Ovary (tissue), 9 donors: ENCODE results near the gene ADCY1. TPM values are rescaled to one million over a fixed set of nuclear protein-coding genes. Genes with fewer than 3 reads are reported as not detected.

Source experiments
- DNase-seq, 5 donors: peaks; one replicate each; pipeline ENCODE4 v3.0.0-alpha.2; 2019 to 2020
- H3K27ac ChIP-seq, 2 donors: fragments of 200-600 bp; one replicate each; pipeline versions ENCODE4 v1.5.1 to v1.8.0; 2019 to 2022
- H3K27me3 ChIP-seq: fragments of 200-600 bp; one replicate; pipeline ENCODE4 v1.8.0; 2022
- H3K36me3 ChIP-seq: fragments of 200-600 bp; sonication (generic); one replicate; pipeline ENCODE4 v1.5.1; 2019
- H3K4me1 ChIP-seq: one replicate; pipeline ENCODE4 v1.8.1; 2013; ENCODE audit warnings: mild to moderate bottlenecking, moderate library complexity; ENCODE audit not compliant: insufficient read depth
- H3K4me3 ChIP-seq: fragments of 200-600 bp; sonication (generic); one replicate; pipeline ENCODE4 v1.5.1; 2017
- H3K9me3 ChIP-seq, 2 donors: fragments of 200-600 bp in 1 of 2; sonication (generic) in 1 of 2; one replicate each; pipeline versions ENCODE4 v1.5.1 to v1.8.1; 2013 to 2019; ENCODE audit warnings: mild to moderate bottlenecking in 1 of 2, moderate library complexity in 1 of 2
- EP300 ChIP-seq: sonication (generic); formaldehyde crosslinking; IDR thresholded peaks from one replicate; pipeline ENCODE4 v1.6.1; 2017; ENCODE audit warnings: antibody characterized with exemption
- POLR2A ChIP-seq: fragments of 450-650 bp; IDR thresholded peaks from one replicate; pipeline ENCODE4 v1.6.1; 2017; ENCODE audit warnings: antibody characterized with exemption, mild to moderate bottlenecking, moderate library complexity
- WGBS, 3 donors: extraction: QIAGEN DNeasy Blood & Tissue Kit in 1 of 3; methylation state at CpG; one replicate each; pipeline versions ENCODE4 v1.1.5 to v1.1.7; 2013 to 2017; 5-methylcytosine and 5-hydroxymethylcytosine counted together
- intact Hi-C, 4 donors: fragments of 100-400 bp; cut with DNase I; formaldehyde crosslinking; loops; one replicate each; pipeline versions ENCODE4 v1.11.0 to v1.15.1; 2022 to 2023
- polyA plus RNA-seq, 2 donors: library from polyadenylated mRNA; stranded (reverse); fragments of 200-250 nt in 1 of 2; fragments of 350-450 nt in 1 of 2; fragmentation: Illumina TruSeq in 1 of 2; extraction: RNeasy Lipid Tissue Mini Kit (QIAGEN cat#74804) in 1 of 2; gene quantifications; one replicate each; pipeline ENCODE4 v1.2.3, GENCODE V29; 2013 to 2014
- total RNA-seq, 7 donors: library from RNA; depleted of rRNA in 2 of 7; stranded (reverse); fragments of >200 nt in 2 of 7; fragmentation: NEBNext Ultra II Directional in 3 of 7; extraction: Animal tissue kit (Norgen Biotek cat#: 25700) in 3 of 7; gene quantifications; one replicate each; pipeline versions ENCODE4 v1.1.0 to v1.2.4, GENCODE V29; 2016 to 2023
- TF ChIP-seq, protein P1 (sequence below), 3 donors: fragments of 450-650 bp in 2 of 3; fragments of 200-600 bp in 1 of 3; IDR thresholded peaks; one replicate each; pipeline versions ENCODE4 v1.5.1 to v1.8.0; 2016 to 2022; ENCODE audit warnings: antibody characterized with exemption in 3 of 3, mild to moderate bottlenecking in 1 of 3
- donor health status: DM: no; HTN: no; CAD: no; lungs with moderate emphysema.
- donor health status: DM: no; HTN: no; CAD: no.
- donor health status: Bipolar disorder and iron deficiency.
- donor health status: DM: yes; HTN: yes; CAD: no.
- donor health status: DM: no; HTN: no; CAD: no.
- donor health status: DM: yes; HTN: yes; CAD: no.

ADCY1 gene
- total and polyA plus RNA-seq, 9 donors: 0.40 to 3.7 (median 1.7) TPM

GRCh38 chr7:45651540-45651939 lies 77.4 kb downstream of the ADCY1 start:
- no peak overlapping the region for H3K4me3 ChIP-seq
- intact Hi-C loops: no loop called here
- no peaks in the 10 kb centered on the region for H3K36me3 ChIP-seq
- DNase-seq: no peak
- H3K4me1 ChIP-seq: no peaks in the 10 kb centered on the region
- WGBS, 3 donors: 86 to 88% (median 87%) methylated on average over 6 of the region's 6 CpGs
- H3K9me3 ChIP-seq: no peaks in the 10 kb centered on the region
- H3K27me3 ChIP-seq: no peaks in the 10 kb centered on the region
- no peak overlapping the region for H3K27ac ChIP-seq
- TF ChIP-seq EP300: no peak

DNA sequence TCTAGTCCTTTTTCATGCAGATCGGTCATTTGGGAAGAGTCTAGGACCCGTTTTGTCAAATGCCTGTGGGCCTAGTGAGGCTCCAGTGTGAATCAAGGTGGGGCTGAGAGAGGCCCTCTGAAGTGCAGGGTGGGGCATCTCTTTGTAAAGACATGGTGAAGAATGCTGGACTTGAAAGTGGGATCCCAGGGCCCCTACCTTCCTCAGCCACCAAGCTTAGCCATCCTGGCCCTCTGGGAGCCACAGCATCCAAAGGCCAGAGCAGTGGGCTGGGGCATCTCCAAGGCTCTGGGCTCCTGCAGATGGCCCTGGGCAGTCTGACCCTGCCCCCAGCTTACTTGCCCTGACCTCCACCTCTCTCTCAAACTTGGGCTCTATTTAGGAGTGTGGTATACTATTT lies 78.5 kb downstream of the ADCY1 start:
- Histone ChIP-seq H3K9me3 (no peaks in the 10 kb centered on the region), H3K4me3 (no peak overlapping the region), H3K36me3 (no peaks in the 10 kb centered on the region), H3K27ac (no peak overlapping the region), H3K27me3 (no peaks in the 10 kb centered on the region), H3K4me1 (no peaks in the 10 kb centered on the region)
- DNase-seq: no peak
- intact Hi-C loops: no loop called here
- TF ChIP-seq POLR2A: no peak
- no peak for TF ChIP-seq EP300
- TF ChIP-seq, protein P1, sequence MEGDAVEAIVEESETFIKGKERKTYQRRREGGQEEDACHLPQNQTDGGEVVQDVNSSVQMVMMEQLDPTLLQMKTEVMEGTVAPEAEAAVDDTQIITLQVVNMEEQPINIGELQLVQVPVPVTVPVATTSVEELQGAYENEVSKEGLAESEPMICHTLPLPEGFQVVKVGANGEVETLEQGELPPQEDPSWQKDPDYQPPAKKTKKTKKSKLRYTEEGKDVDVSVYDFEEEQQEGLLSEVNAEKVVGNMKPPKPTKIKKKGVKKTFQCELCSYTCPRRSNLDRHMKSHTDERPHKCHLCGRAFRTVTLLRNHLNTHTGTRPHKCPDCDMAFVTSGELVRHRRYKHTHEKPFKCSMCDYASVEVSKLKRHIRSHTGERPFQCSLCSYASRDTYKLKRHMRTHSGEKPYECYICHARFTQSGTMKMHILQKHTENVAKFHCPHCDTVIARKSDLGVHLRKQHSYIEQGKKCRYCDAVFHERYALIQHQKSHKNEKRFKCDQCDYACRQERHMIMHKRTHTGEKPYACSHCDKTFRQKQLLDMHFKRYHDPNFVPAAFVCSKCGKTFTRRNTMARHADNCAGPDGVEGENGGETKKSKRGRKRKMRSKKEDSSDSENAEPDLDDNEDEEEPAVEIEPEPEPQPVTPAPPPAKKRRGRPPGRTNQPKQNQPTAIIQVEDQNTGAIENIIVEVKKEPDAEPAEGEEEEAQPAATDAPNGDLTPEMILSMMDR (IDR thresholded peaks at IDR 0.05): no peak
- 42 to 74% (median 71%) methylated on average over 2 of the region's 2 CpGs for WGBS, 3 donors

GRCh38 chr7:45653209-45653907 lies 79.2 kb downstream of the ADCY1 start:
- H3K27me3 ChIP-seq: no peaks in the 10 kb centered on the region
- no peaks in the 10 kb centered on the region for H3K9me3 ChIP-seq
- no peak overlapping the region for H3K4me3 ChIP-seq
- no peaks in the 10 kb centered on the region for H3K36me3 ChIP-seq
- TF ChIP-seq, protein P1 (IDR thresholded peaks at IDR 0.05): no peak
- no peak overlapping the region for H3K27ac ChIP-seq
- 70 to 85% (median 75%) methylated on average over 4 of the region's 4 CpGs for WGBS, 3 donors
- intact Hi-C loops: no loop called here
- no peaks in the 10 kb centered on the region for H3K4me1 ChIP-seq
- DNase-seq: no peak

- no peak overlapping the region for H3K27ac ChIP-seq
- no peaks in the 10 kb centered on the region for H3K9me3 ChIP-seq
- H3K4me3 ChIP-seq: no peak overlapping the region
- no peak for DNase-seq
- no peaks in the 10 kb centered on the region for H3K36me3 ChIP-seq
- 85 to 89% (median 86%) methylated on average over 5 of the region's 5 CpGs for WGBS, 3 donors
- intact Hi-C loops: no loop called here
- H3K4me1 ChIP-seq: no peaks in the 10 kb centered on the region
- TF ChIP-seq EP300 (no peak), POLR2A (no peak)
- TF ChIP-seq, protein P1 (IDR thresholded peaks at IDR 0.05): no peak
- no peaks in the 10 kb centered on the region for H3K27me3 ChIP-seq
These were observed 80.2 kb downstream of the ADCY1 start for GRCh38 chr7:45654341-45654740.

GRCh38 chr7:45655539-45655938 lies 81.4 kb downstream of the ADCY1 start:
- WGBS, 3 donors: 88 to 92% (median 91%) methylated on average over 10 of the region's 10 CpGs

More at GRCh38 chr7:45655539-45655938, 81.4 kb downstream of the ADCY1 start:
- Histone ChIP-seq H3K36me3 (no peaks in the 10 kb centered on the region), H3K9me3 (no peaks in the 10 kb centered on the region), H3K4me1 (no peaks in the 10 kb centered on the region), H3K27ac (no peak overlapping the region), H3K27me3 (no peaks in the 10 kb centered on the region), H3K4me3 (no peak overlapping the region)
- intact Hi-C loops: no loop called here
- DNase-seq: no peak
- no peak for TF ChIP-seq POLR2A
- TF ChIP-seq, protein P1 (IDR thresholded peaks at IDR 0.05): no peak
- no peak for TF ChIP-seq EP300
